Measurements from ENCODE around the gene TP53BP1.

TP53BP1 gene

DNA sequence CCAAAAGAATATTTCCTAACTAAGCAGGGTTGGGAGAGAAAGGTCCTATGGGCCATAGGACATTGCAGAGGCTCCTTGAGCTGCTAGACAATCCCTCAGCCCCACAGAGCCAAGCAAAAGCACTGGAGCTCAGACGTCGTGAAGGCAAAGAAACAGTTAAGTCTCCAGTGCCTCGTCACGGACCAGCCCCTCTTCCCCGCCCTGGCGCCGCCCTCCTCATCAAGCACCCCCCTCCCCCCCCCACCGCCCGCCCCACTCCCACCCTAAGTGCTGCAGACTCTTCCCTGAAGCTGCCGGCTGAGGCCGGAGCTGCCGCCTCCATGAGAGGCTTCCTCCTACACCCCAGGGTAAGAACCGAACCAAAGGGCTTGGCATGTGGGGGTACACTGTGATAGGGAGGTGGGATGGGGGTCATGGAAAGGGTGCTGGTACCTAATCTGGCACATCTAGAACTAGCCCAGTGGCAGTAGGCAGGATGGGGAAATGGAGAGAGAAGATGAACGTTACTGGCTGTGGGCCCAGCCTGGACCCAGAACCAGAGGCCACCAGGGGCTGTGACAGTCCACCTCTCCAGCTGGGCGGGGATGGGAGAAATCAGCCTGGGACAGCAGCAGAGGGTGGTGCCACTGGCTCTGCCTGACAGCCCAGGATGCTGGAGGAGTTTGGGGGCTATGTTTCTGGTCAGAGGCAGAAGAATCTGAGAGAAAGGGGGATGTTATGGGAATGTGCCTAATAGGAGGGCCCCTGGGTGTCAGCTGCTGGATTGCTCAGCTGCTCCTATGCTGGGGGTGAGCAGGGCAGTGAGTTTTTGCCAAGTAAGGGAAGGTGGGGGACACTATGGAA is 24.6 kb upstream of the TP53BP1 start, which contains the start of gene MAP1A:
Gene MAP1A, plus strand, starts transcription at position 255 of the 843 bp plus-strand sequence. CDS start 3,866 bp downstream, outside the sequence.
- DNase-seq: no peak

DNA sequence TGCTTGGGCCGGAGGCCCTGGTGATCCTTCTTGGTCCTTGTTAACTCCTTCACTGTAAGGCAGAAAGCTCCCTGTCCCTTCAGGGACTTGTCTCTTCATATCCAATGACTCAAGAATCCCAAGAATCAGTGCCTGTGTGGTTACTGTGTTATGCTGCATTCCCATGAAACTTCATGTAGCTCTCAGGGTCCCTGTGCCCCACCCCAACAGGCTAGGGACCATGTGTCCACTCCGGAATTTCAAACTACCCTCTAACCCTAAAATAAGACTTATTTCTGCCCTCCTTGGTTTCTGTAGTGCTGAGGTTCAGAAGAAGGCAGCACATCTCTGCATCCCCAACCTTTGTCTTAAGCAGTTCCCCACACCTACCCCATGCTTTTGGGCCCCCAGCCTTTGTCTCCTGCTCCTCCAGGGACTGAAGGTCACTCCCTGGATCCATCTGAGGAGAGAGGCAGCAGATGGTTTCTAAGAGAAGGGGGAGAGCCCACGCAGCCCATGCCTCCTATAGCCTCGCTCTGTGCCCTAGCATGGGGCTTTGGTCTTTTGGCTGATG is 23.9 kb upstream of the TP53BP1 start:
- DNase-seq: no peak

DNA sequence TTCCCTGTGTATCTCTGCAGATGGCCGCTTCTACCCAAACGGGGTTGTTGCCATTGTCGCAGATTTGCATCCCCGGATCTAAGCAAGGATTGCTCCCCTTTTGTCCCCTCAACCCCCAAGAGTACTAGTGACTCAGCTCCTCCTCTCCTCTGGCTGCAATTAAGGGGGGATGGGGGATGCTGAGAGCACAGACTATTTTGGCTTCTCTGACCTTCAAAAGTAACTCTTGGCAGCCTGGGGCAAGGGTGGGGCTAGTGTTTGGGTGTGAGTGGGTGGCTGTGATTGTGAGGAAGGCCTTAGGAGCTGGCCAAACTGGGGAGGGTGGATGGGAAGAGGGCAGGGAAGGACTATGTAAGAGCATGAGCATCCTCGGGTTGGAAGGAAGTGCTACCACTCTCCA is 23.2 kb upstream of the TP53BP1 start:
- DNase-seq: no peak

DNA sequence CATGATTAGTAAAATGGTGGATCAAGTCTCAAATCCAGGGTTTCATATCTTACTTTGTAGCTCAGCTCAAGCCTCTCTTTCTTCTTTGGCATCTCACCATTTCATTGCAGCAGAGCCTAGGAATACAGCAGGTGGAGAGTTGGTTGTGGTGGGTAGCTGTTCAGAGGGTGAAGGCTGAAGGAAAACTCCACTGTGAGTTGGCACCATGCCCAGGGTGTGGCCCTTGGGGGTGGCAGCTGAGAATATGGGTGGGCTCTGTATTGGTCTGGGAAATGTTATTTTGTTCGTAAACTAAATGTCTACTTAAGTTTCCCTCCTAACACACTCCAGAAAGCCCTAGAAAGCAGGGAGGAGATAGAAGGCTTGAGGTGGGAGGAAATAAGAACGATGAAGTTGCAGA is 22.8 kb upstream of the TP53BP1 start:
- no peak for DNase-seq

DNA sequence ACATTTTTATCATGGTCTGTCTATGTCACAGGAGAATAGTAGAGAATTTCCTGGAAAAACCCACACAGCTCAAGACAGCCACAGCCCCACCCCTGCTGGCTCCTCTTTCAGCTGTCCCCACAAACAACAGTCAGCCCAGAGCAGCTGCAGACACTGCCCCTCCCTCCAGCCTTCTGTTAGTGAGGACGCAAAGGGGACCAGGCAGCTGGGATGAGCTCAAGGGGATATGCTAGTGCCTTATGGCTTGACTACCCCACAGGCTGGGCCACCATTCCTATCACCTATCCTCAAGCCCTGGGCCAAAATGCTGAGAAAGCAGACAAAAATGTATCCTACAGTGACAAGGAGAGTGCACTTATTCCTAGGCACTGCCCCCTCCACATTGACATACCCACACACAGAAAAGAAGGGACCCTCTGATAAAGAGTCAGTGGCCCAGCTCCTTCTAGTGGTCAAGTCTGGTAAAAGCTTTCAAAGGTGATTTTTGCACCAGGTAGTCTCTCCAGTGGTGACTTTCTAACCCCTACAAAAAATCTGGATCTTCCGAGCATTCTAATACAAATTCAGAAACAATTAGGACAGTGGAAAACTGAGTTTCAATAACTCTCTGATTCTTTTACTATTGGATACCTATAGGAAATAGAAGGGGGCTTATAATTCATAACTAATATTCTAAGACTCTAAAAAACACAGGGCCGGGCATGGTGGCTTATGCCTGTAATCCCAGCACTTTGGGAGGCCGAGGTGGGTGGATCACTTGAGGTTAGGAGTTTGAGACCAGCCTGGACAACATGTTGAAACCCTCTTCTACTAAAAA is 21.5 kb upstream of the TP53BP1 start:
- peak; percentile 57 for DNase-seq

DNA sequence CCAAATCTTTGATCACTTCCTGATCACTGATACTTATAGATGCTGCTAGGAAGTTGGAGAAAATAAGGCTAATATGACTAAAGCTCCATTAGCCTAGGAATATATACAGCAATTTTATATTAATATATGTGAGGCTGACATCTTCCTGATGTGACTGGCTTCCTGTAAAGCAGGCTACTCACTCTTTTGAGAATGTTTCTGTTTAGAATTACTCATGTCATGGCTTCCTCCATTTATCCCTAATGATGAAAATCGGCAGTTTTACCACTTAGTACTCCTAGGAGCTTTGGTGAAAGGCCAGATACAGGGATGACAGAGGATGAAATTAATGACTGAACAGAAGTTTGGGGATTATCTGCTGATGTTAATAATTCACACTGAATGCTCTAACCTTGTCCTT is 20.6 kb upstream of the TP53BP1 start:
- DNase-seq: no peak

DNA sequence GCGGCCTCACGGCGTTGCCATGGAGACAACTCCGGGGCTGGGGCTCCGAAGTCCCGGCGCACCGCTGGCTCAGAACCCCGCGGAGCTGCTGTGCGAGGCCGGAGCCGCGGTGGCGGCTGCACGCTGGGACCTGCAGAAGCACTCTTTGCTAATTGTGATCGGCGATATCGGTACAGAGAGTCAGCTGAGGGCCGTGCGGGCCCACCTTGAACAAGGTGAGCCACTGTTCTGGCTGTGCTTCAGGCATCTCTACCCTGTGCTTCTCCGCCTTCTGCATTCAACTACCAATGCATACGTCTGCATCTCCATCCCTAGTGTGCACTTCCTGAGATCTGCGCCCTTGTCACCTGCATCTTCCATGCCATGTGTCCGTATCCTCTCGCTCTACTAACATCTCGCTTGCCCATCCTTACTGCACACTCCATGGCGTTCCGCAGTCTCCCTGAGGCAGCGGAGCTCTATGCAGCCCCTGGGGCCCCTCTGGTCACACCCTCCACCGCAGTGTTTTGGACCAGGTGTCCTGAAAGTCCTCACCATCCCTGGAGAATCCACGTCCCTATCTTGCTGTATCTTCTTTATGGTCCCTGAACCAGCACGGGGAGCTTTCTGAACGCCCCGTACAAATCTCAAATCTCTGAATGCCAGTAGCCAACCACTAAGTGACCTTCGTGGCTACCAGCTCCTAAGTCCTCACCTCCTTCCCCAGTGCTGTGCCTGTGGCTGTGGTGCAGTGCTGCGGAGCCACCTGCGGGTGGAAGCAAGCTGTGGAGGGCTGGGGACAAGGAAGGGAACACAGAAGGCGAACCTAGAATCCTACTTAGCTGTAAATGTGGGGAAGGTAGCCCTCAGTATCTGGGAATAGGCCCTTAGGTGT is 18.3 kb upstream of the TP53BP1 start:
- peak; percentile 23 for DNase-seq

DNA sequence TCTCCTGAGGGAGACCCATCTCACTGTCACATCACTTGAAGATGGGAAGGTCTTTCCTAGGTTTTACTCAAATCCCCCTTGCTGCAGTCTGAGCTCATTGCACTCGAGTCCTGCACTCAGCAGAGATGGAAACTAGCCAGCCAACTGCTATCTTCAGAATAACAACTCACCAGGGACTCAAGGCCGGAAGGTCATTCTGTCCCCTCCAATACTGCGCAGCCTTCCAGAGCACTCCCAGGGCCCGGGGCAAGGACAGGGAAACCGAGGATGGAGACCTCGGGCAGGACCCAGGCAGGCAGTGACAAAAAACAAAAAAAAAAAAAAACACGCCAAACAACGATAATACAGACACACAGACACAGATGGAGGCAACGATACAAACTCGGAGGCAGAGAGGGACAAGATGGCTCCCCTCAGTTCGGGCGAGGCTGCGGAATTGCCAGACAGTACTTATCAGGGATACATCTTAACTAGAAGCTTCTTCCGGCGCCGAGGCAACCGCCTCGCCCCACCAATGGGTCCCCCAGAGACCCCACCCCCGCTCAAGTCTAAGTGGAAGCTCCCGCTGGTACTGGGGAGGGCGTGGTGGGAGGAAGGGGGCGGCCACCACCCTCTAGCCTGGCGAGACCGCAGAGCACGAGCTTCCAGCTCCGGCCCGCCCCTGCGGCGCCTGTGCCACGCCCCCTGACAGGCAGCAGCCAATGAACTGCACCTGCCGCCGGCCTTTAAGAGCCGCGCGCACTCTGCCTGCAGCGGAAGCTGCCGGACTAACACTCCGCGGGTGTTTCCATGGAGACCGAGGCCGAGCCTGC is 17.4 kb upstream of the TP53BP1 start:
- DNase-seq: peak; percentile 98

DNA sequence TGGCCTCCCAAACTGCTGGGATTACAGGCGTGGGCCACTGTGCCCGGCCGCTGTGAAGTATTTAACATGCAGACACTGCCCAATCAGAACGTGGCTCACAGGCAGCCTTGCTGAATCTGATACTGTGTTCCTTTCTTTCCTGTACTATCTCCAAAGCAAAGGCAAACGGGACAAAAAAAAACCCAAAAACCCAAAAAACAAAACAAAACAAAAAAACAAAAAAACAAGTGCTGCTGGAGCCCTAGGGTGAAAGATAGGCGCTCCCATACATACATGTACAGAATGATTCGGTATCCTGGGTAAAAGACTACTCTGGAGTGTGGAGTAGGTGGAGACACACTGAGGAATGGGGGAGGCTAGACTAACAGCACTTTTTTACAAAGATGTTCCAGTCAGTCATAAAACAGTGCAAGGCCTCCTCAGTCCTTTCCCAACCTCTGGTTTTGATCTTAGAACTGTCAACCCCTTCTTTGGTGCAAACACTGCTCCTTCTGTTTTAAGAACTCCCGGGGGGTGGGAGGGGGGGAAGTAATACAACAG is 16.8 kb upstream of the TP53BP1 start:
- no peak for DNase-seq

DNA sequence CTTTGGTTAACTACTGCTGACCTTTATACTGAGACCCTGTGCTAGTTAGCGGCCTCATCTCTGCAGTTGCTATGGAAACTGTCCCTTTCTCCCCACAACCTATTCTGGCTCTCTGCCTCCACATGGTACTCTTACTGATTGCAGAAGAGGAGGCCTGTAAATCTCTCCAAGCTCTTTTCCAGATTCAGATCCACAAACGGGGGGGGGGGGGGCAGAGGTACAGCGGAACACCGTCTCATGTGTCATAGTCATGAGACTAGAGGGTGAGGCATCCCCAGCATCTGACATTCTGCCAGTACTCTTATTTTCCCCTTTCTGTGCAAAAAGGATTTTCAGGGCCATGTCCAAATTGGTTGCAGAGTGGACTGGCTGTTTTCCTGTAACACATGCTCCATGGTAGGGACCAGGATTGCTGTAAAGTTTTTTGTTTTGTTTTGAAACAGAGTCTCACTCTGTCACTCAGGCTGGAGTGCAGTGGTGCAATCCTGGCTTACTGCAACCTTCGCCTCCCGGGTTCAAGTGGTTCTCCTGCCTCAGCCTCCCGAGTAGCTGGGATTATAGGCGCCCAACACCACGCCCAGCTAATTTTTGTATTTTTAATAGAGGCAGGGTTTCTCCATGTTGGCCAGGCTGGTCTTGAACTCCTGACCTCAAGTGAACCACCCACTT is 16.2 kb upstream of the TP53BP1 start:
- no peak for DNase-seq

DNA sequence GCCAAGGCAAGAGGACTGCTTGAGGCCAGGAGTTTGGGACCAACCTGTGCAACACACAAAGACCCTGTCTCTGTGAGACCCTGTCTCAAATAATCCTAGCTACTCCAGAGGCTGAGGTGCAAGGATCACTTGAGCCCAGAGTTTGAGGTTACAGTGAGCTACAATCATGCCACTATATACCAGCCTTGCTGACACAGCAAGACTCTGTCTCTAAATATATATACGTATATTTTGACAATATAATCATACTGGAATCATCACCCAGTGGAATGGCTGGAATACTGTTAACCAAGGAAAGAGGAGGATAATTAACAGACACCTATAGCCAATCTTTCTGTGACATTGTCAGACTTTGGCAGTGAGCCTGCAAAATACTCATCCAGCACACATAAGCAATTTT is 15.5 kb upstream of the TP53BP1 start:
- no peak for DNase-seq

DNA sequence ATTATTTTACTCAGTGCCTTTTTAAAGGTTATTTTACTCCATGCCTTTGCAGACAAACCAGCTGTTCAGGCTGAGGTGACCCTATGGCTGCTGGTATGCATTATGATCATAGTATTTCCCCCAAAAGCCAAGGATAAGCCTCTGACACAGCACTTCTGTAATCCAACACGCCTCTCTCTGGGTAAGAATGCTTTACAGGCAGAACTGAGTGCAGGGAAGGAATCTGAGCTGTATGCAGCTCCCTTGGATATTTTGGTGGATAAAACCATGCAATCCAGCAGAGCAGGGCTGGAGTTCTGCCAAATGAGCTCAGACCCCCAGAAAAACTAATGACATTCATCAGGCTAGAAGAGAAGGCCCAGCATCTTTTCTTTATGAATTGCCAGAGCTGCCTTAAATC is 12.8 kb upstream of the TP53BP1 start:
- no peak for DNase-seq

DNA sequence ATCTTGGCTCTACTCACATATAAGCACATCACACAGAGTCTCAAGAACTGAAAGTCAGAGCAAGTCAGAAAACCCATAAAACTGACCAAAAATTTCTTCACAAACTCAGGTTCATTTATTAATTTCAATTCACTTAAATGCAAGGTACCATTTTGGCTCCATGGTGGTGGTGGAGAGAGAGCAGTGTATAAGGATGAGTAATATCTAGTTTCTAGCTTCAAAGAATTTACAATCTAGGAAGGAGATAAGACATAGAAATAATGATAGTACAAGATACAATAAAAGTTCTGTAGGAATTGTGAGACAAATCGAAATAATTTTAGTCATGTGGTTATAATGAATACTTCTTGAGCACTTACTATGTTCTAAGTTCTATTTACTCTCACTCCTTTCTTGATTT is 6.7 kb upstream of the TP53BP1 start:
- DNase-seq: no peak

DNA sequence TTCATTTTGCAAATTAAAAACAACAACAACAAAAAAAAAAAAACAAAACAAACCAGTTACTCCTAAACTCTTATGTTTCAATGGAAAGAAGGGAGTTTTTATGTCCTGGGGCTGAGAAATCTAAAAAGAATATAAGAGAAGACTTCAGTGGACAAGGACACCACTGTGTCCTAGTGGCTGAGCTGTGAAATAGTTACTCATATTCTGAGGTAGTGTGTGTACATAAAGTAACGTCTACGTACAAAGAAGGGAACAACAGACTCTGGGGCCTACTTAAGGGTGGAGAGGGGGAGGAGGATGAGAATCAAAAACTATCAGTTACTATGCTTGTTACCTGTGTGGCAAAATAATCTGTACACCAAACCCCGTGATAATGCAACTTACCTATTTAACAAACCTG is 6.0 kb upstream of the TP53BP1 start:
- DNase-seq: no peak

DNA sequence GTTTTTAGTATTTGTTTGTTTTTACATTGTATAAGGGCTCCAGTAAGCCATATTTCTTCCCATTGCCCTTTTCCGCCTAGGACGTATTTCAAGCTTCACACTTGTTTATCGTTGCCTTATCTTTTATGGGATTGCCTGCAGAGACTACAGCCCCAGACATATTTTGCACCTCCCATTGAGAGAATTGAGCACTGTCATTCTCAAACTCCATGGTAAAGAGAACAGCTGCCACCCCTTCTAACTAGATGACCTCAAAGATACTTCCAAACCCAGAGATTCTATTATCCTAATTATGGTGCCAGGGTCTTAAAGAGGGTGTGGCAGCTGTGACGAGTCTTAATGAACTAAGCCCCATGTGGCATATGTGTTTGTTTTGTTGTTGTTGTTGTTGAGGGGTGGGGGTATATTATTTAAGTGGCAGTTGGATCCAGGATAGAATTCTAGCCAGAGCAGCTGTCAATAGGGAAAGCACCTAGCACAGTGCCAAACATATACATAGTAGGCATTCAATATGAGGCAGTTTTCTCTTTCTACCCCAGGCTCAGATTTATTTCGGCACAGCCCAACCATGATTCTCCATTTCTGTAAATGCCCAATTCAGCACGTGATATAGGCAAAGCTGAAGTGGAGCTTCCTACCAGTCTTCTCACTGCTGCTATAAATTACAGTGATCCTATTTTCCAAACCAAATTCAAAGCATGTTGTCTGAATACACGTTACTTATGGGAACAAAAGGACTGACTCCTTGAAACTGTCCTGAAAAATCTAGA is 932 bp upstream of the TP53BP1 start:
- DNase-seq: no peak

DNA sequence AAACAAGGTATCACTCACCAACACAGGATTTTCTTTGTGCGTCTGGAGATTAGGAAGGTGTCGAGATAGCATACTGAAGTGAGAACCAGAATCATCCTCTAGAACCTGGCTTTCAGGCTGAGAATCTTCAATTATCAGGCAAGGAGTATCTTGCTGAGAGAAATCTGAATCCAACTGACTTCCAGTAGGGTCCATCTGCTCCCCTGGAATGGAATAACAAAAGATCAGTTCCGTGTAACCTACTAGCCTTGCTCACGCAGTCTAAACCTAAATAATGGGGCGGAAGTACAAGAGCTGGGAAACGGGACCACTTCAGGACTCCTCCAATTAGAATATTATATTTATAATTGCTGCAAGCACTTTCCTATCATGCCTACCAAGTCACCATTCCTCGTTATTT is 690 bp downstream of the TP53BP1 start:
- no peak for DNase-seq

DNA sequence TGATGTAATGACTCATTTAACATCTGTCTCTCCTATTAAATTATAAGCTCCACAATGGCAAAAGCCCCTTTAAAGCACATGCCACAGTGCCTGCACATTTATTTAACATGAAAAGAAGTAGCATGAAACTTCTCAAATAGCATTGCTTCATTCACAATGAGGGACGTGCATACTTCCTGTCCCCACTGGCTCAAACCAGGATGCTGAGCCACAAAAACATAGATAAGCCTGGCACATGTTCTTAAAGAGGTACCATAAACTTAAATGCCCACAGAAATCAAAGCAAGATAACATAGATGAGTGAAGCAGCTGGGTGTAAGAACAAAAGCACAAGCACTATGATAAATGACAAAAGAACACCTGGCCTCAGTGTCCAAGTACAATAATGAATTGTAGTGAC is 3.8 kb downstream of the TP53BP1 start:
- peak; percentile 18 for DNase-seq

DNA sequence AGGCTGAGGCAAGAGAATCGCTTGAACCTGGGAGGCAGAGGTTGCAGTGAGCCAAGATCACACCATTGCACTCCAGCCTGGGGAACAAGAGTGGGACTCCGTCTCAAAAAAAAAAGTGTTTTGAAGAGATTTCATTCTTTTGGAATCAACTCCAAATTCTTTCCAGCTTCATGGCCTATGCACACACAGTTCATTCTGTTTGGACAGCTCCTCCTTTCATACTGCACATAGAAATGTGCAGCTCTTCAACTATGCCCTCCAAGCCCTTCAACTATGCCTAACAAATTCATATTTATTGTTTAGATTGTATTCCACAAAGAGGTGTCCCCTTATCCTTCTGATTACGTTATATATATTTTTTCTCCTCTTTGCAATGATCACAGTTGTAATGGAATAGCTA is 4.2 kb downstream of the TP53BP1 start:
- no peak for DNase-seq

DNA sequence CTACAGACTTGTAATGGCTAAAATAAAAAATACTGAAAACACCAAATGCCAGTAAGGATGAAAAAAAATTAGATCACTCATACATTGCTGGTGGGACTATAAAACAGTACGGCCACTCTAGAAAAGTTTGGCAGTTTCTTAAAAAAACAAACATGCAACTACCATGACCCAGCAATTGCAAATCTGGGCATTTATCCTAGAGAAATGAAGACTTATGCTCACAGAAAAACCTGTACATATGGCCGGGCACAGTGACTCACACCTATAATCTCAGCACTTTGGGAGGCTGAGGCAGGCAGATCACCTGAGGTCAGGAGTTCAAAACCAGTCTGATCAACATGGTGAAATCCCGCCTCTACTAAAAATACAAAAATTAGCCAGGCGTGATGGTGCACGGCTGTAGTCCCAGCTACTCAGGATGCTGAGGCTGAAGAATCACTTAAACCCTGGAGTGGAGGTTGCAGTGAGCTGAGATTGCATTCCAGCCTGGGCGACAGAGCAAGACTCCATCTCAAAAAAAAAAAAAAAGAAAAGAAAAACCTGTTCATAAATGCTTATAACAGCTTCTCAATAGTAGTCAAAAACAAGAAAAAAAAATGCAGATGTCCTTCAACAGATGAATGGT is 5.6 kb downstream of the TP53BP1 start:
- no peak for DNase-seq

DNA sequence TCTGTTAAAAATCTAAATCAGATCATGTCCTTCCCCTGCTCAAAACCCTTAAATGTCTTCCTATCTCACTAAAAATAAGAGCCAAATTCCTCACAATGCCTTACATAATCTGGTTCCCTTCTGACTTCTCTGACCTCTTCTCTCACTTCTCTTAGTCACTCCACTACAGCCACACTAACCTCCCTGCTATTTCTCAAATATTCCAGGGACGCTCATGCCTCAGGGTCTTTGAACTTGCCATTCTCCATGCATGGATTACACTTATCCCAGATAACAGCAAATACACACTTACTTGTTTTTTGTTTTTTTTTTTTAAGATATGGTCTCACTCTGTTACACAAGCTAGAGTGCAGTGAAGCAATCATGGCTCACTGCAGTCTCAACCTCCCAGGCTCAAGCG is 8.5 kb downstream of the TP53BP1 start:
- no peak for DNase-seq

Data from CD4-positive, alpha-beta T cell treated with Interleukin-17A for 1 hour (primary cell).